ENCODE data around the gene G3BP2.

G3BP2 gene

DNA sequence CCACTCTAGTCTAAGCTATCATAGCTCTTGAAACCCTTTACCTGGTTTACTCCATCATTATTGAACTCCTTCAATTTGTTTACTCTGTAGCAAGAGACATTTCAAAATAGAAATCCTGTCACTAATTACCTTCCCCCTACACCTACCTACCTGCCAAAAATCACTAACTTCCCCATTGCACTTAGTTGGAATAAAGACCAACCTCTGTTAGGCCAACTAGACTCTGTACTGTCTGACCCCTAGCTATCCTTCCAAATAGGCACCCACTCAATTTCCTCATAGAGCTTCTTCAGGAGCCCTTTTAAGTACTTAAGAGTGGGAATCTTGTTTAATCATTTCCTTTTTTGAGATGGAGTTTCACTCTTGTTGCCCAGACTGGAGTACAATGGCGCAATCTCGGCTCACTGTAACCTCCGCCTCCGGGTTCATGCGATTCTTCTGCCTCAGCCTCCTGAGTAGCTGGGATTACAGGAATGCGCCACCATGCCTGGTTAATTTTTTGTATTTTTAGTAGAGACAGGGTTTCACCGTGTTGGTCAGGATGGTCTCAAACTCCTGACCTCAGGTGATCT lies 34.0 kb downstream of the G3BP2 start:
- H2AFZ ChIP-seq (ENCODE audit: low read depth, low read length, severe bottlenecking) = no peak overlapping the region
- no peak overlapping the region for H3K27ac ChIP-seq (ENCODE audit: low read depth, low read length)
- H3K36me3 ChIP-seq (ENCODE audit: low read length) = peaks cover 4% of the 10 kb centered on the region; the same call in 1 of the 2 replicates

GRCh38 chr4:75637827-75638226 lies 35.4 kb downstream of the G3BP2 start:
- Histone ChIP-seq H3K79me2 (ENCODE audit: insufficient read depth, low read length) (no peaks in the 10 kb centered on the region), H4K20me1 (ENCODE audit: low read depth, low read length) (no peaks in the 10 kb centered on the region), H3K27ac (ENCODE audit: low read depth, low read length) (no peak overlapping the region), H3K9ac (ENCODE audit: low read length) (no peak overlapping the region), H2AFZ (ENCODE audit: low read depth, low read length, severe bottlenecking) (no peak overlapping the region), H3K4me2 (ENCODE audit: low read depth, low read length, poor library complexity, severe bottlenecking) (no peak overlapping the region), H3K36me3 (ENCODE audit: low read length) (peaks cover 3% of the 10 kb centered on the region; the same call in 1 of the 2 replicates), H3K27me3 (ENCODE audit: low read length) (no peaks in the 10 kb centered on the region), H3K9me2 (replicated peaks; ENCODE audit: insufficient read depth, low read length) (no peaks in the 10 kb centered on the region), H3K4me3 (ENCODE audit: insufficient read depth, low read length, poor library complexity, severe bottlenecking) (no peak overlapping the region), H3F3A (ENCODE audit: insufficient read depth) (no peaks in the 10 kb centered on the region), H3K9me3 (ENCODE audit: insufficient read depth, low read length) (no peaks in the 10 kb centered on the region)
- TF ChIP-seq EZH2phosphoT487 (conservative IDR thresholded peaks at IDR 0.05; ENCODE audit: low read length) = no peak
- TF ChIP-seq, protein P1, sequence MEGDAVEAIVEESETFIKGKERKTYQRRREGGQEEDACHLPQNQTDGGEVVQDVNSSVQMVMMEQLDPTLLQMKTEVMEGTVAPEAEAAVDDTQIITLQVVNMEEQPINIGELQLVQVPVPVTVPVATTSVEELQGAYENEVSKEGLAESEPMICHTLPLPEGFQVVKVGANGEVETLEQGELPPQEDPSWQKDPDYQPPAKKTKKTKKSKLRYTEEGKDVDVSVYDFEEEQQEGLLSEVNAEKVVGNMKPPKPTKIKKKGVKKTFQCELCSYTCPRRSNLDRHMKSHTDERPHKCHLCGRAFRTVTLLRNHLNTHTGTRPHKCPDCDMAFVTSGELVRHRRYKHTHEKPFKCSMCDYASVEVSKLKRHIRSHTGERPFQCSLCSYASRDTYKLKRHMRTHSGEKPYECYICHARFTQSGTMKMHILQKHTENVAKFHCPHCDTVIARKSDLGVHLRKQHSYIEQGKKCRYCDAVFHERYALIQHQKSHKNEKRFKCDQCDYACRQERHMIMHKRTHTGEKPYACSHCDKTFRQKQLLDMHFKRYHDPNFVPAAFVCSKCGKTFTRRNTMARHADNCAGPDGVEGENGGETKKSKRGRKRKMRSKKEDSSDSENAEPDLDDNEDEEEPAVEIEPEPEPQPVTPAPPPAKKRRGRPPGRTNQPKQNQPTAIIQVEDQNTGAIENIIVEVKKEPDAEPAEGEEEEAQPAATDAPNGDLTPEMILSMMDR (IDR thresholded peaks at IDR 0.05; ENCODE audit: insufficient read depth, low read length, poor library complexity, severe bottlenecking) = no peak

More for the DNA sequence above, 34.0 kb downstream of the G3BP2 start:
- Histone ChIP-seq H3K9ac (ENCODE audit: low read length) (no peak overlapping the region), H3K79me2 (ENCODE audit: insufficient read depth, low read length) (no peaks in the 10 kb centered on the region), H3K4me2 (ENCODE audit: low read depth, low read length, poor library complexity, severe bottlenecking) (no peak overlapping the region), H3K4me3 (ENCODE audit: insufficient read depth, low read length, poor library complexity, severe bottlenecking) (no peak overlapping the region), H3K9me2 (replicated peaks; ENCODE audit: insufficient read depth, low read length) (no peaks in the 10 kb centered on the region), H4K20me1 (ENCODE audit: low read depth, low read length) (no peaks in the 10 kb centered on the region), H3K9me3 (ENCODE audit: insufficient read depth, low read length) (no peaks in the 10 kb centered on the region), H3F3A (ENCODE audit: insufficient read depth) (no peaks in the 10 kb centered on the region), H3K27me3 (ENCODE audit: low read length) (no peaks in the 10 kb centered on the region)
- no peak for TF ChIP-seq EZH2phosphoT487 (conservative IDR thresholded peaks at IDR 0.05; ENCODE audit: low read length)
- TF ChIP-seq, protein P1 (IDR thresholded peaks at IDR 0.05; ENCODE audit: insufficient read depth, low read length, poor library complexity, severe bottlenecking) = no peak

- TF ChIP-seq, protein P1 (IDR thresholded peaks at IDR 0.05; ENCODE audit: insufficient read depth, low read length, poor library complexity, severe bottlenecking) = no peak
- no peak for TF ChIP-seq EZH2phosphoT487 (conservative IDR thresholded peaks at IDR 0.05; ENCODE audit: low read length)
- no peaks in the 10 kb centered on the region; the same call in 1 of the 2 replicates for H3K36me3 ChIP-seq (ENCODE audit: low read length)
- H3K27me3 ChIP-seq (ENCODE audit: low read length) = no peaks in the 10 kb centered on the region
- no peaks in the 10 kb centered on the region for H3K79me2 ChIP-seq (ENCODE audit: insufficient read depth, low read length)
- no peaks in the 10 kb centered on the region for H3F3A ChIP-seq (ENCODE audit: insufficient read depth)
- H4K20me1 ChIP-seq (ENCODE audit: low read depth, low read length) = no peaks in the 10 kb centered on the region
- H2AFZ ChIP-seq (ENCODE audit: low read depth, low read length, severe bottlenecking) = no peak overlapping the region
- no peak overlapping the region for H3K4me3 ChIP-seq (ENCODE audit: insufficient read depth, low read length, poor library complexity, severe bottlenecking)
- no peak overlapping the region for H3K4me2 ChIP-seq (ENCODE audit: low read depth, low read length, poor library complexity, severe bottlenecking)
- no peaks in the 10 kb centered on the region for H3K9me2 ChIP-seq (replicated peaks; ENCODE audit: insufficient read depth, low read length)
- H3K9me3 ChIP-seq (ENCODE audit: insufficient read depth, low read length) = no peaks in the 10 kb centered on the region
- no peak overlapping the region for H3K27ac ChIP-seq (ENCODE audit: low read depth, low read length)
- no peak overlapping the region for H3K9ac ChIP-seq (ENCODE audit: low read length)
These were observed 36.0 kb downstream of the G3BP2 start for GRCh38 chr4:75637176-75637575.

All from SU-DHL-6 (cell line).